Uterus (tissue), 4 donors: Measurements from ENCODE around the gene EPC1. TPM values are rescaled to one million over a fixed set of nuclear protein-coding genes. Genes with fewer than 3 reads are reported as not detected.

ENCODE experiments used
- small RNA-seq: library from RNA; depleted of rRNA; stranded (forward); fragments of <200 nt; gene quantifications from one replicate; pipeline ENCODE3, GENCODE V24; 2016
- total RNA-seq, 4 donors: library from RNA; depleted of rRNA in 3 of 4; stranded (reverse); fragments of >200 nt in 3 of 4; gene quantifications; one replicate each; pipeline versions ENCODE4 v1.1.0 to v1.2.4, GENCODE V29; 2014 to 2023
- donor health status: DM: yes; HTN: yes; CAD: no.

EPC1 gene
- total RNA-seq, 4 donors from 2014 or later, result 34.7 to 109 (median 48.8) TPM

Small RNAs within 50 kb of the gene (small RNA-seq; reads per million reads assigned to genes)
- not detected for gene RNU6-1244P

Other genes with a start within 250 kb of the EPC1 start
- 100 to 1,000 TPM in 2 of 4 donors, 10 to 100 TPM in 2; 34.1 to 114 (median 93.6) TPM for gene CCDC7, start 99.0 kb upstream of the EPC1 start, total RNA-seq